ENCODE data around the gene TRAPPC2. TPM values are rescaled to one million over a fixed set of nuclear protein-coding genes. Genes with fewer than 3 reads are reported as not detected.
A peak's percentile ranks its signal among the peaks of the same experiment; 100 is the strongest.

TRAPPC2 gene
- total RNA-seq, 1 donor, result 23.5 TPM

- H3K27ac ChIP-seq (ENCODE audit: low read depth, low read length), result no peak overlapping the region
- H3K9me3 ChIP-seq (ENCODE audit: low read depth, low read length), result no peaks in the 10 kb centered on the region
- H3K4me1 ChIP-seq (ENCODE audit: insufficient read depth, low read length), result no peaks in the 10 kb centered on the region
- no peak overlapping the region for H3K4me2 ChIP-seq (ENCODE audit: insufficient read depth, low read length)
- H4K20me1 ChIP-seq (ENCODE audit: insufficient read depth, low read length), result no peaks in the 10 kb centered on the region
- TF ChIP-seq CTCF (IDR thresholded peaks at IDR 0.05; ENCODE audit: extremely low read depth, low read depth, low read length), result peak; percentile 14
- no peaks in the 10 kb centered on the region for H3K79me2 ChIP-seq (ENCODE audit: insufficient read depth, low read length)
- H3K27me3 ChIP-seq (ENCODE audit: insufficient read depth, low read length), result no peaks in the 10 kb centered on the region
- no peak overlapping the region for H3K4me3 ChIP-seq (ENCODE audit: insufficient read depth, low read length)
- H2AFZ ChIP-seq (ENCODE audit: low read length), result no peak overlapping the region
- peak; percentile 72 for DNase-seq (ENCODE audit: insufficient read length, low spot score, missing footprints)
- peaks cover 27% of the 10 kb centered on the region for H3K36me3 ChIP-seq (ENCODE audit: insufficient read depth, low read length)
Measured at GRCh38 chrX:13764765-13765164, 30.3 kb upstream of the TRAPPC2 start.

GRCh38 chrX:13764281-13764680 lies 29.9 kb upstream of the TRAPPC2 start:
- TF ChIP-seq CTCF (IDR thresholded peaks at IDR 0.05; ENCODE audit: extremely low read depth, low read depth, low read length), result no peak
- H3K9me3 ChIP-seq (ENCODE audit: low read depth, low read length), result no peaks in the 10 kb centered on the region
- no peaks in the 10 kb centered on the region for H3K27me3 ChIP-seq (ENCODE audit: insufficient read depth, low read length)
- H3K4me3 ChIP-seq (ENCODE audit: insufficient read depth, low read length), result no peak overlapping the region
- DNase-seq (ENCODE audit: insufficient read length, low spot score, missing footprints), result no peak
- H3K79me2 ChIP-seq (ENCODE audit: insufficient read depth, low read length), result no peaks in the 10 kb centered on the region
- H3K4me2 ChIP-seq (ENCODE audit: insufficient read depth, low read length), result no peak overlapping the region
- no peaks in the 10 kb centered on the region for H3K4me1 ChIP-seq (ENCODE audit: insufficient read depth, low read length)
- H3K27ac ChIP-seq (ENCODE audit: low read depth, low read length), result no peak overlapping the region
- no peaks in the 10 kb centered on the region for H4K20me1 ChIP-seq (ENCODE audit: insufficient read depth, low read length)
- peaks cover 22% of the 10 kb centered on the region for H3K36me3 ChIP-seq (ENCODE audit: insufficient read depth, low read length)
- no peak overlapping the region for H2AFZ ChIP-seq (ENCODE audit: low read length)

- Histone ChIP-seq H3K4me3 (ENCODE audit: insufficient read depth, low read length) (no peak overlapping the region), H3K27me3 (ENCODE audit: insufficient read depth, low read length) (no peaks in the 10 kb centered on the region), H3K27ac (ENCODE audit: low read depth, low read length) (no peak overlapping the region), H2AFZ (ENCODE audit: low read length) (no peak overlapping the region), H3K79me2 (ENCODE audit: insufficient read depth, low read length) (no peaks in the 10 kb centered on the region), H3K36me3 (ENCODE audit: insufficient read depth, low read length) (peaks cover 25% of the 10 kb centered on the region), H3K4me2 (ENCODE audit: insufficient read depth, low read length) (no peak overlapping the region), H3K4me1 (ENCODE audit: insufficient read depth, low read length) (no peaks in the 10 kb centered on the region), H4K20me1 (ENCODE audit: insufficient read depth, low read length) (no peaks in the 10 kb centered on the region), H3K9me3 (ENCODE audit: low read depth, low read length) (no peaks in the 10 kb centered on the region)
- no peak for DNase-seq (ENCODE audit: insufficient read length, low spot score, missing footprints)
- TF ChIP-seq CTCF (IDR thresholded peaks at IDR 0.05; ENCODE audit: extremely low read depth, low read depth, low read length), result no peak
Measured at GRCh38 chrX:13763489-13763888, 29.1 kb upstream of the TRAPPC2 start.

- Histone ChIP-seq H3K4me2 (ENCODE audit: insufficient read depth, low read length) (no peak overlapping the region), H3K79me2 (ENCODE audit: insufficient read depth, low read length) (no peaks in the 10 kb centered on the region), H2AFZ (ENCODE audit: low read length) (no peak overlapping the region), H3K9me3 (ENCODE audit: low read depth, low read length) (no peaks in the 10 kb centered on the region), H3K4me1 (ENCODE audit: insufficient read depth, low read length) (no peaks in the 10 kb centered on the region), H3K36me3 (ENCODE audit: insufficient read depth, low read length) (peaks cover 33% of the 10 kb centered on the region), H3K4me3 (ENCODE audit: insufficient read depth, low read length) (no peak overlapping the region), H3K27me3 (ENCODE audit: insufficient read depth, low read length) (no peaks in the 10 kb centered on the region), H4K20me1 (ENCODE audit: insufficient read depth, low read length) (no peaks in the 10 kb centered on the region), H3K27ac (ENCODE audit: low read depth, low read length) (no peak overlapping the region)
- peak; percentile 47 for DNase-seq (ENCODE audit: insufficient read length, low spot score, missing footprints)
- no peak for TF ChIP-seq CTCF (IDR thresholded peaks at IDR 0.05; ENCODE audit: extremely low read depth, low read depth, low read length)
Measured at GRCh38 chrX:13761606-13762414, 27.4 kb upstream of the TRAPPC2 start.
